Measurements from ENCODE around the gene TICRR.

DNA sequence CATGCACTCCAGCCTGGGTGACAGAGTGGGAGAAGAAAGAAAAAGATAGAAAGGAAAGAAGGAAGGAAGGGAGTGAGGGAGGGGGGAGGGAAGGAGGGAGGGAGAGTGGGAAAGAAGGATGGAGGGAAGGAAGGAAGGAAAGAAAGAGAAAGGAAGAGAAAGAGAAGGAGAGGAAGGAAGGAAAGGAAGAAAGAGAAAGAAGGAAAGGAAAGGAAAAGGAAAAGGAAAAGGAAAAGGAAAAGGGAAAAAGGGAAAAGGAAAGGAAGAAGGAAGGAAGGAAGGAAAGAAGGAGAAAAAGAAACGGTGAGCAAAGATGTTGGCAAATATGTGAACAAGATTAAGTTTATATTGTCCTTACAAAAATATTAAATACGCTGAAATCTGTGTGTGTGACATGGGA is 36.2 kb upstream of the TICRR start:
- TF ChIP-seq, protein P1, sequence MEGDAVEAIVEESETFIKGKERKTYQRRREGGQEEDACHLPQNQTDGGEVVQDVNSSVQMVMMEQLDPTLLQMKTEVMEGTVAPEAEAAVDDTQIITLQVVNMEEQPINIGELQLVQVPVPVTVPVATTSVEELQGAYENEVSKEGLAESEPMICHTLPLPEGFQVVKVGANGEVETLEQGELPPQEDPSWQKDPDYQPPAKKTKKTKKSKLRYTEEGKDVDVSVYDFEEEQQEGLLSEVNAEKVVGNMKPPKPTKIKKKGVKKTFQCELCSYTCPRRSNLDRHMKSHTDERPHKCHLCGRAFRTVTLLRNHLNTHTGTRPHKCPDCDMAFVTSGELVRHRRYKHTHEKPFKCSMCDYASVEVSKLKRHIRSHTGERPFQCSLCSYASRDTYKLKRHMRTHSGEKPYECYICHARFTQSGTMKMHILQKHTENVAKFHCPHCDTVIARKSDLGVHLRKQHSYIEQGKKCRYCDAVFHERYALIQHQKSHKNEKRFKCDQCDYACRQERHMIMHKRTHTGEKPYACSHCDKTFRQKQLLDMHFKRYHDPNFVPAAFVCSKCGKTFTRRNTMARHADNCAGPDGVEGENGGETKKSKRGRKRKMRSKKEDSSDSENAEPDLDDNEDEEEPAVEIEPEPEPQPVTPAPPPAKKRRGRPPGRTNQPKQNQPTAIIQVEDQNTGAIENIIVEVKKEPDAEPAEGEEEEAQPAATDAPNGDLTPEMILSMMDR (IDR thresholded peaks at IDR 0.05): no peak
- TF ChIP-seq POLR2A (IDR thresholded peaks at IDR 0.05): no peak
